Lower leg skin (tissue), 4 donors: ENCODE measurements around the gene ABHD17A. TPM values are rescaled to one million over a fixed set of nuclear protein-coding genes. Genes with fewer than 3 reads are reported as not detected.
"Not testable (repeated sequence)": the region's sequence is repeated elsewhere in the genome, so short reads cannot be mapped to it uniquely, and the experiment has no call there.

Experiments
- DNase-seq, 2 donors: peaks; one replicate each; pipeline ENCODE4 v3.0.0-alpha.2; 2019; ENCODE audit warnings: low spot score in 2 of 2
- H3K4me3 ChIP-seq: fragments of 200-600 bp; sonication (generic); 2 replicates; pipeline ENCODE4 v1.5.1; 2017; ENCODE audit warnings: mild to moderate bottlenecking, low read depth; ENCODE audit not compliant: poor library complexity, severe bottlenecking
- POLR2A ChIP-seq, 2 donors: fragments of 450-650 bp; IDR thresholded peaks; one replicate each; pipeline ENCODE4 v1.6.1; 2016 to 2017; ENCODE audit warnings: antibody characterized with exemption in 2 of 2, mild to moderate bottlenecking in 1 of 2, moderate library complexity in 1 of 2
- WGBS, 2 donors: methylation state at CpG; one replicate each; pipeline ENCODE4 v1.1.5; 2018; 5-methylcytosine and 5-hydroxymethylcytosine counted together
- intact Hi-C: fragments of 100-400 bp; cut with DNase I; formaldehyde crosslinking; loops from one replicate; pipeline ENCODE4 v1.15.0; 2023; ENCODE audit warnings: low total_unique reads
- total RNA-seq, 4 donors: library from RNA; depleted of rRNA; stranded (reverse); fragments of >200 nt; gene quantifications; one replicate each; pipeline ENCODE4 v1.1.0, GENCODE V29; 2016
- TF ChIP-seq, protein P1 (sequence below), 3 donors: fragments of 450-650 bp; IDR thresholded peaks; one replicate each; pipeline ENCODE4 v1.5.1; 2016; ENCODE audit warnings: antibody characterized with exemption in 3 of 3, mild to moderate bottlenecking in 3 of 3, moderate library complexity in 2 of 3

Gene ABHD17A
- total RNA-seq, 4 donors from 2014 or later, result 154 to 201 (median 186) TPM

DNA sequence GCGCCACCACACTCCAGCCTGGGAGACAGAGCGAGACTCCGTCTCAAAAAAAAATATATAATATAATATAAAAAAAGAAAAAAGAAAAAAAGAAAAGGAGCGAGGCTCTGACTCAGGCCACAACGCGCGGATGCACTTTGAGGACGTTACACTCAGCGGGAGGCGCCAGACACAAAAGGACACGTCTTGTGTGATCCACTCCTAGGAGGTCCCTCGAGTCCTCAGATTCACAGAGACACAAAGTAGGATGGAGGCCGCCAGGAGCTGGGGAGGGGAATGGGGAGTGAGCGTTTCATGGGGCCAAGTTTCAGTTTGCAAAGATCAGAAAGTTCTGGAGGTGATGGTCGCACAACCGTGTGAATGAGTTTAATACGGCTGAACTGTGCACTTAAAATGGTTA is 8.5 kb upstream of the ABHD17A start:
- WGBS, 2 donors, result 87 to 88% methylated on average over 17 of the region's 17 CpGs
- no peak for TF ChIP-seq POLR2A (IDR thresholded peaks at IDR 0.05)
- TF ChIP-seq, protein P1, sequence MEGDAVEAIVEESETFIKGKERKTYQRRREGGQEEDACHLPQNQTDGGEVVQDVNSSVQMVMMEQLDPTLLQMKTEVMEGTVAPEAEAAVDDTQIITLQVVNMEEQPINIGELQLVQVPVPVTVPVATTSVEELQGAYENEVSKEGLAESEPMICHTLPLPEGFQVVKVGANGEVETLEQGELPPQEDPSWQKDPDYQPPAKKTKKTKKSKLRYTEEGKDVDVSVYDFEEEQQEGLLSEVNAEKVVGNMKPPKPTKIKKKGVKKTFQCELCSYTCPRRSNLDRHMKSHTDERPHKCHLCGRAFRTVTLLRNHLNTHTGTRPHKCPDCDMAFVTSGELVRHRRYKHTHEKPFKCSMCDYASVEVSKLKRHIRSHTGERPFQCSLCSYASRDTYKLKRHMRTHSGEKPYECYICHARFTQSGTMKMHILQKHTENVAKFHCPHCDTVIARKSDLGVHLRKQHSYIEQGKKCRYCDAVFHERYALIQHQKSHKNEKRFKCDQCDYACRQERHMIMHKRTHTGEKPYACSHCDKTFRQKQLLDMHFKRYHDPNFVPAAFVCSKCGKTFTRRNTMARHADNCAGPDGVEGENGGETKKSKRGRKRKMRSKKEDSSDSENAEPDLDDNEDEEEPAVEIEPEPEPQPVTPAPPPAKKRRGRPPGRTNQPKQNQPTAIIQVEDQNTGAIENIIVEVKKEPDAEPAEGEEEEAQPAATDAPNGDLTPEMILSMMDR (IDR thresholded peaks at IDR 0.05), result no peak
- no peak overlapping the region for H3K4me3 ChIP-seq
- intact Hi-C loops, result no loop called here
- DNase-seq, result no peak

DNA sequence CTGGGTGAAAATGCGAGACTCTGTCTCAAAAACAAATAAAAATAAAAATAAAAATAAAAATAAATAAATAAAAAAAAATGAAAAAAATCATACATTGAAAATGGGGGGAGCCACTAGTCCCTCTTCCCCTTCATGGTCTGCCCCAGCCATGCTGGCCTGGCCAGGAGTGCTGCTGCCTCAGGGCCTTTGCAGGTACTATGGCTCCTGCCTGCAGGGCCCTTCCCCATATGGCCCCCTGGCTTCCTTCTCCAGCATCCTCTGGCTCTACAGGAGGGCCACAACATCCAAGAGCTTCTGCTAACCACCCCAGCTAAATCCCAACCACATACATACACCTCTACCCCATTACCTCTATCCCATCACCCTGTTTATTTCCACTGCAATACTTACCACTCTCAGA is 4.6 kb upstream of the ABHD17A start:
- H3K4me3 ChIP-seq, result no peak overlapping the region
- 96 to 100% methylated on average over 1 of the region's 1 CpG for WGBS, 2 donors
- intact Hi-C loops, result no loop called here
- no peak for TF ChIP-seq POLR2A (IDR thresholded peaks at IDR 0.05)
- TF ChIP-seq, protein P1 (IDR thresholded peaks at IDR 0.05), result no peak
- no peak for DNase-seq

DNA sequence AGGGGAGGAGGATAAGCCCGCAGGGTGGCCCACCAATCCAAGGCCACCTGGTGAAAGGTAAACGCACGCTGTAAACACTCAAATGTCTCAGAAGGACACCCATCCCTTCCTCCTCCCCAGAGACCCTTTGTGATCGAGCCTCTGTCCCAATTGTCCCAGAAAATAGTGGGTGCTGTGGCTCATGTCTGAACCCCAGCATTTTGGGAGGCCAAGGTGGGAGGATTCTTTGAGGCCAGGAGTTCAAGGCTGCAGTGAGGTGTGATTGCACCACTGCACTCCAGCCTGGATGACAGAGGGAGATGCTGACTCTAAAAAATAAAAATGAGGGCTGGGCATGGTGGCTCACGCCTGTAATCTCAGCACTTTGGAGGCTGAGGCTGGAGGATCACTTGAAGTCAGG is 3.1 kb upstream of the ABHD17A start:
- intact Hi-C loops, result no loop called here
- no peak for TF ChIP-seq POLR2A (IDR thresholded peaks at IDR 0.05)
- TF ChIP-seq, protein P1 (IDR thresholded peaks at IDR 0.05), result no peak
- DNase-seq, result no peak
- WGBS, 2 donors, result 88 to 95% methylated on average over 5 of the region's 5 CpGs
- no peak overlapping the region for H3K4me3 ChIP-seq

DNA sequence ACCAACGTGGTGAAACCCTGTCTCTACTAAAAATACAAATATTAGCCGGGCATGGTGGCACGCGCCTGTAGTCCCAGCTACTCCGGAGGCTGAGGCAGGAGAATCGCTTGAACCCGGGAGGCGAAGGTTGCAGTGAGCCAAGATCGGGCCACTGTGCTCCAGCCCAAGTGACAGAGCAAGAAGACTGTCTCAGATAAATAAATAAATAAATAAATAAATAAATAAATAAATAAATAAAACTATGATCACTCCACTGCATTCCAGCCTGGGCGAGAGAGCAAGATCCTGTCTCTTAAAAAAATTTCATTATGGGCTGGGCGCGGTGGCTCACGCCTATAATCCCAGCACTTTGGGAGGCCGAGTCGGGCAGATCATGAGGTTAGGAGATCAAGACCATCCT is 1.1 kb upstream of the ABHD17A start:
- H3K4me3 ChIP-seq, DNase-seq, intact Hi-C loops: not testable (repeated sequence)
- WGBS, 2 donors, result 95 to 96% methylated on average over 15 of the region's 15 CpGs

DNA sequence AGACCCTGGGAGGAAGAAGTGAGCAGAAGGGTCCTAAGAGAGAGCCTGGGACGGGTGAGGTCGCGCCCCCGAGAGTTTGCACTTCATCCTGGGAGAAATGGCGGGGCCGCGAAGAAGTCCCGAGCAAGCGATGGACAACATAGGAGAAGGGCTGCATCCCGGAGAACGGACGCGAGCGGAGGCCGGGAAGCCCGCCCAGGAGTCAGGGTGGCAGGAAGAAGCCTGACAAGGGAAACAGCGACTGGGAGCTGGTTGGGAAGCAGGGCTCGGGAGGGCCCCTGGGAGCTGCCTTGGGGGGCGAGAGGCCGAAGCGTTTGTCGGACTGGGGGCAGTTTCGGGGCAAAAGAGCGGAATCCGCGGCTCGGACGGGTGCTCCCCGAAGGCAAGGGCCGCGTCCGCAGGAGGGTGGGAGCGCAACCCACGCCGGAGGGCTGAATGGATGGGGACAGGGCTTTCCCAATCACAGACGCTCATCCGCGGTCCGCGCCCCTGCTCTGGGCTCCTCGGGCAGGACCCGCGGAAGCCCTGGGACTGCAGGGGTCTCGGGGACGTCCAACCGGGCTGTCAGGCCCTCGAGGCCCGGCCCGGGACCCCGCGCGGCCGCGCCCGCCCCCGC is 469 bp downstream of the ABHD17A start:
- no peak for DNase-seq
- 0 to 1% methylated on average over 32 to 49 of the region's 56 CpGs for WGBS, 2 donors
- intact Hi-C loops, result no loop called here
- H3K4me3 ChIP-seq, result peak overlapping the region; percentile 84
- TF ChIP-seq POLR2A (IDR thresholded peaks at IDR 0.05), result no peak
- TF ChIP-seq, protein P1 (IDR thresholded peaks at IDR 0.05), result no peak

DNA sequence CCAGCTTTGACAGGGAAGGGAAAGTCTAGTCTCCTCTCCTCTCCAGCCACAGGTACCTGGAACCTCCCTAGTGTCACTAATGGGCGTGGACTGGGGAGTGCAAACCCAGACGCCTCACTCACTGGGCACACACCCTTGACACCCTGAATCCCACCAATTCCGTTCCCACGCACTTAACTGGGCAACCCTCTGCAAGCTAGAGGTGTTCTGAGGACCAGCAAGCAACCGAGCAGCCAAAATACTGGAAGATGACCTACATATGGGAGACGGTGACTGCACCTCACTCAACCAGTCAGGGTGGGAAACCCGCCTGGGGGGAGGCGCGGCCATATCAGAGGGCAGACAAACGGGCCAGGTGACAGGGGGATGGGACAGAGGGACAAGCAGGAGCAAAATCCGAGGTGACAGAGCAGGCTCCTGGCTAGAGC is 991 bp downstream of the ABHD17A start:
- WGBS, 2 donors, result 1 to 4% methylated on average over 11 of the region's 11 CpGs
- H3K4me3 ChIP-seq, result peak overlapping the region; percentile 84
- TF ChIP-seq, protein P1 (IDR thresholded peaks at IDR 0.05), result no peak
- no peak for TF ChIP-seq POLR2A (IDR thresholded peaks at IDR 0.05)
- DNase-seq, result no peak
- intact Hi-C loops, result no loop called here
